H1 (cell line): ENCODE data around the gene RAB34.

ENCODE experiments used
- CHD7 ChIP-seq: fragments of 300-600 bp; sonication (generic); IDR thresholded peaks from 2 replicates; pipeline ENCODE4 v1.7.1; 2012; ENCODE audit warnings: low read length, moderate library complexity, mild to moderate bottlenecking, inconsistent platforms; ENCODE audit not compliant: insufficient replicate concordance
- CTCF ChIP-seq, 3 experiments: IDR thresholded peaks; 1 replicate in 2 of 3; 2 replicates in 1 of 3; pipeline versions ENCODE4 v1.5.1 to v1.6.1; 2011; ENCODE audit warnings: low read length in 3 of 3, mild to moderate bottlenecking in 3 of 3, inconsistent platforms in 2 of 3, low read depth in 1 of 3, moderate library complexity in 1 of 3; ENCODE audit not compliant: insufficient read depth in 1 of 3; ENCODE audit errors: control extremely low read depth in 1 of 3
- POLR2A ChIP-seq, 2 experiments: IDR thresholded peaks; 1 replicate in 1 of 2; 2 replicates in 1 of 2; pipeline ENCODE4 v1.6.1; 2011; ENCODE audit warnings: low read depth in 2 of 2, low read length in 2 of 2, mild to moderate bottlenecking in 2 of 2; ENCODE audit errors: control extremely low read depth in 1 of 2

GRCh38 chr17:28705074-28705659 is 12.5 kb downstream of the RAB34 start:
- TF ChIP-seq POLR2A (IDR thresholded peaks at IDR 0.05; ENCODE audit: control extremely low read depth in 1 of 2, low read depth in 2 of 2, low read length in 2 of 2) = no peak
- TF ChIP-seq CTCF (IDR thresholded peaks at IDR 0.05; ENCODE audit: control extremely low read depth in 1 of 3, insufficient read depth in 1 of 3, low read depth in 1 of 3, low read length in 3 of 3) = no peak
- no peak for TF ChIP-seq CHD7
